Measurements from ENCODE around the gene MOK. TPM values are rescaled to one million over a fixed set of nuclear protein-coding genes. Genes with fewer than 3 reads are reported as not detected.

MOK gene
- polyA plus RNA-seq, 12 donors: 6.7 to 21.7 (median 8.1) TPM; not detected in 1

DNA sequence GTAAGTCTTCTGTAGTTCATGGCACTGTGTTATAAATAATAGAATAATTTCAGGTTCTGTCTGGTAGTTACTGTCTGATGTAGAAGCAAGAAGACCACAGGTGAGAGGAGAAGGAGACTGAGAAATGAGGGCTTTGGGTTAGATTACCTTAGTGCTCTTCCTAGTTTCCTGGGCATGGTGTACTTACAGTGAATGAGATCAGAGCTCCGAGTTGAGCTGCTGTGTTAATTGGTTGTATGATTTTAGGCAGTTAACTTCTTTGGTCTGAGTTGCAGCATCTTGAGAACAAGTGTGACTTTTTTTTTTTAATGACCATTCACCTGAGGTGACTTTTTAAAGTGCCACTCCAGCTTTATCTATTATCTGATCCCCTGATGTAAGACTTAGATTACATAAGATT, 123.8 kb downstream of the MOK start:
- DNase-seq: no peak

DNA sequence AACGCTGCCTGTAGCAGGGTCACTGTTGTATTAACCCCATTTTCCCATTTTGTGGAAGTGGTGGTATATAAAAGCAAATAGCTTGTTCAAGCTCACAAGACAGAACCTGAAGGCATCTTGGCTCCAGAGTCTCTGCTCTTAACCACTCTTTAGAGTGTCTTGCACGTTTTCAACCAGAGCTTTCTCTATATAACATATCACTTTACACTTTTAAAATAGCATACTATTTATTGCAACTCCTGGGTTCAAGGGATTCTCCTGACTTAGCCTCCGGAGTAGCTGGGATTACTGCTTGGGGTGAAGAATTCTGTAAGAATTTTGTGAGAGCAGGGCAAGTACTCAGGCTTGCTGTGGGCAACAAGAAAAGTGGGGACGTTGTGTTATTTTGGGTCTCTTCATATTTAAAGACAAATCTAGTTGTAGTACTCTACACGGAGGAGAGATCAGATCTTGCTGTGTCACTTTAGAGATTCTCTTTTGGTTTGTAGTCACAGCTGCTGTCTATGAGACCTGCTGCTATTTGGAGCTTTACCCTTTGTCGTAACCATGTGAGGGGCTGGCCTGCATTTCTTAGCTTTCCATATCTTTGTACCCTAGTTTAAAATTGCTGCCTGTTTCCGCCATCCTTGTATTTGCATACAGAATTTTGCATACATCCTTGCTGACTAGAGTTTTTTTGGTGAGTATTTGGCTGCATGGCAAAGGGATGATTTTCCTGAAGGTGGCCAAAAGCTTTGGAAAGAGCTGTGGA, 124.5 kb downstream of the MOK start:
- no peak for DNase-seq

Other genes starting within 250 kb of the MOK start
- 100 to 1,000 TPM; 263 to 396 (median 339) TPM for gene HSP90AA1, start 218.1 kb downstream of the MOK start, polyA plus RNA-seq (ENCODE audit: insufficient read length in 12 of 12)
- 10 to 100 TPM in 11 of 12 donors, not detected in 1; 22.5 to 45.4 (median 25.4) TPM for gene WDR20, start 165.3 kb downstream of the MOK start, polyA plus RNA-seq (ENCODE audit: insufficient read length in 12 of 12)
- gene ZNF839, start 14.6 kb upstream of the MOK start, polyA plus RNA-seq (ENCODE audit: insufficient read length in 12 of 12): 10 to 100 TPM in 8 of 12 donors, 1 to 10 TPM in 3, not detected in 1; 8.2 to 21.5 (median 11.9) TPM
- gene CINP, start 57.7 kb upstream of the MOK start, polyA plus RNA-seq (ENCODE audit: insufficient read length in 12 of 12): 10 to 100 TPM in 11 of 12 donors, not detected in 1; 26.6 to 57.1 (median 31.5) TPM
- 10 to 100 TPM in 10 of 12 donors, 1 to 10 TPM in 1, not detected in 1; 9.3 to 15.4 (median 13.3) TPM for gene TECPR2, start 57.8 kb upstream of the MOK start, polyA plus RNA-seq (ENCODE audit: insufficient read length in 12 of 12)
- 10 to 100 TPM in 4 of 12 donors, 1 to 10 TPM in 7, not detected in 1; 4.9 to 16.0 (median 8.4) TPM for gene ANKRD9, start 204.6 kb upstream of the MOK start, polyA plus RNA-seq (ENCODE audit: insufficient read length in 12 of 12)